Endothelial cell of umbilical vein (primary cell): Measurements from ENCODE around the gene TEKT1. TPM values are rescaled to one million over a fixed set of nuclear protein-coding genes. Genes with fewer than 3 reads are reported as not detected.

Source experiments
- BruUV-seq: library from RNA; stranded (reverse); fragments of 400-500 nt; replicated peaks from 2 replicates; lab custom pipeline; 2021; lab: Mats Ljungman, UMichigan
- CTCF ChIA-PET: fragments of 300-600, 350-600 bp; sonication (Branson Sonifier 250); formaldehyde crosslinking; loops from one replicate; lab custom pipeline; 2021; ENCODE audit warnings: antibody characterized with exemption, inconsistent platforms; lab: Charles Lee
- POLR2A ChIA-PET: fragments of 300-600, 350-600 bp; sonication (Branson Sonifier 250); formaldehyde crosslinking; loops from one replicate; lab custom pipeline; 2021; ENCODE audit warnings: antibody characterized with exemption, inconsistent platforms; lab: Charles Lee
- DNase-seq: peaks from one replicate; pipeline ENCODE4 v3.0.0-alpha.2; 2011; ENCODE audit warnings: low read depth, low spot score
- FAIRE-seq: peaks from 2 replicates; lab custom pipeline; 2011; peaks lifted over from hg19 to GRCh38; lab: Jason Lieb, UNC
- H2AFZ ChIP-seq: 2 replicates; pipeline ENCODE4 v1.6.0; 2012; ENCODE audit warnings: low read depth, low read length, control low read depth, inconsistent platforms
- H3K27ac ChIP-seq: 2 replicates; pipeline ENCODE4 v1.5.1; 2011; ENCODE audit warnings: low read depth, mild to moderate bottlenecking, control low read depth, low read length, moderate library complexity; ENCODE audit not compliant: insufficient read depth
- H3K27me3 ChIP-seq, 2 experiments: 2 replicates each; pipeline versions ENCODE4 v1.6.0 to v1.6.1; 2011; ENCODE audit warnings: low read length in 2 of 2, mixed read lengths in 1 of 2; ENCODE audit not compliant: control insufficient read depth in 2 of 2, insufficient read depth in 2 of 2
- H3K36me3 ChIP-seq, 2 experiments: 2 replicates in 1 of 2; 3 replicates in 1 of 2; pipeline ENCODE4 v1.5.1; 2011; ENCODE audit warnings: low read length in 2 of 2, mild to moderate bottlenecking in 1 of 2, moderate library complexity in 1 of 2; ENCODE audit not compliant: control insufficient read depth in 2 of 2, insufficient read depth in 2 of 2; ENCODE audit errors: extremely low read depth in 1 of 2
- H3K4me1 ChIP-seq: 3 replicates; pipeline ENCODE4 v1.5.1; 2011; ENCODE audit warnings: mild to moderate bottlenecking, low read length; ENCODE audit not compliant: control insufficient read depth, insufficient read depth; ENCODE audit errors: extremely low read depth
- H3K4me2 ChIP-seq: 2 replicates; pipeline ENCODE4 v1.6.1; 2011; ENCODE audit warnings: low read length, control low read depth, mixed read lengths; ENCODE audit not compliant: insufficient read depth
- H3K4me3 ChIP-seq, 3 experiments: fragments of 200-600 bp in 1 of 3; sonication (generic), shearing (Covaris generic) in 1 of 3; replicated peaks in 1 of 3; 2 replicates each; pipeline ENCODE4 v1.5.1; 2011 to 2016; ENCODE audit warnings: control low read depth in 3 of 3, low read length in 3 of 3, mild to moderate bottlenecking in 2 of 3, inconsistent platforms in 1 of 3, low read depth in 1 of 3, moderate library complexity in 1 of 3; ENCODE audit not compliant: insufficient read depth in 1 of 3
- H3K79me2 ChIP-seq: 2 replicates; pipeline ENCODE4 v1.6.0; 2012; ENCODE audit warnings: low read length, inconsistent platforms; ENCODE audit not compliant: control insufficient read depth, insufficient read depth
- H3K9ac ChIP-seq: replicated peaks from 2 replicates; pipeline ENCODE3; 2011; ENCODE audit warnings: low read length, control low read depth; ENCODE audit not compliant: insufficient read depth; ENCODE audit errors: extremely low read depth
- H3K9me1 ChIP-seq: replicated peaks from 3 replicates; pipeline ENCODE4 v1.6.0; 2011; ENCODE audit warnings: mild to moderate bottlenecking, low read length; ENCODE audit not compliant: control insufficient read depth, insufficient read depth; ENCODE audit errors: extremely low read depth
- H3K9me3 ChIP-seq: replicated peaks from 2 replicates; pipeline ENCODE4 v1.5.1; 2012; ENCODE audit warnings: low read length, inconsistent platforms; ENCODE audit not compliant: control insufficient read depth, insufficient read depth
- H4K20me1 ChIP-seq: replicated peaks from 2 replicates; pipeline ENCODE3; 2011; ENCODE audit warnings: mild to moderate bottlenecking, low read length; ENCODE audit not compliant: control insufficient read depth, insufficient read depth; ENCODE audit errors: extremely low read depth
- EZH2 ChIP-seq: IDR thresholded peaks from 2 replicates; pipeline ENCODE4 v1.6.1; 2012; ENCODE audit warnings: borderline replicate concordance, low read depth, mild to moderate bottlenecking, moderate library complexity, low read length, inconsistent platforms; ENCODE audit not compliant: severe bottlenecking
- GATA2 ChIP-seq: IDR thresholded peaks from 2 replicates; pipeline ENCODE4 v1.7.0; 2011; ENCODE audit warnings: low read depth, mild to moderate bottlenecking, moderate library complexity, mixed read lengths, low read length; ENCODE audit not compliant: insufficient read length, insufficient read depth
- MAX ChIP-seq: IDR thresholded peaks from 2 replicates; pipeline ENCODE4 v1.6.1; 2011; ENCODE audit not compliant: insufficient read depth, insufficient read length
- POLR2AphosphoS5 ChIP-seq: IDR thresholded peaks from 2 replicates; pipeline ENCODE4 v1.6.1; 2012; ENCODE audit warnings: low read depth, mild to moderate bottlenecking, control low read depth, low read length, moderate library complexity; ENCODE audit not compliant: insufficient read depth
- dilution Hi-C: fragments of 300-500 bp; cut with MboI; formaldehyde crosslinking; loops from one replicate; pipeline ENCODE4 v1.15.0; 2019; ENCODE audit warnings: low sequenced_read_pairs; ENCODE audit not compliant: extremely low pct_ligation_motif_present
- intact Hi-C: fragments of 100-400 bp; cut with micrococcal nuclease; formaldehyde crosslinking; loops from one replicate; pipeline ENCODE4 v1.10.0; 2022
- polyA plus RNA-seq, 4 experiments: library from polyadenylated mRNA; depleted of rRNA in 3 of 4; stranded (reverse) in 3 of 4; unstranded in 1 of 4; fragments of >200 nt; gene quantifications; 2 replicates each; pipeline versions ENCODE4 v1.2.1 to v1.2.3, GENCODE V29; 2011 to 2012; ENCODE audit warnings: missing spikeins in 1 of 4
- total RNA-seq: library from RNA; stranded (reverse); gene quantifications from 2 replicates; pipeline ENCODE4 v1.2.3, GENCODE V29; 2021
- TF ChIP-seq, protein P1 (sequence below), 2 donors: IDR thresholded peaks; 1 replicate in 1 of 2; 2 replicates in 1 of 2; pipeline ENCODE4 v1.5.1; 2011; ENCODE audit warnings: low read length in 2 of 2, mild to moderate bottlenecking in 2 of 2, moderate library complexity in 2 of 2, control low read depth in 1 of 2, inconsistent platforms in 1 of 2, low read depth in 1 of 2; ENCODE audit not compliant: insufficient read depth in 1 of 2; ENCODE audit errors: extremely low read depth in 1 of 2

Gene TEKT1
- total and polyA plus RNA-seq, 2 donors (not counting 3 experiments of a cell fraction or from before 2014, with no cell fraction given): not detected

DNA sequence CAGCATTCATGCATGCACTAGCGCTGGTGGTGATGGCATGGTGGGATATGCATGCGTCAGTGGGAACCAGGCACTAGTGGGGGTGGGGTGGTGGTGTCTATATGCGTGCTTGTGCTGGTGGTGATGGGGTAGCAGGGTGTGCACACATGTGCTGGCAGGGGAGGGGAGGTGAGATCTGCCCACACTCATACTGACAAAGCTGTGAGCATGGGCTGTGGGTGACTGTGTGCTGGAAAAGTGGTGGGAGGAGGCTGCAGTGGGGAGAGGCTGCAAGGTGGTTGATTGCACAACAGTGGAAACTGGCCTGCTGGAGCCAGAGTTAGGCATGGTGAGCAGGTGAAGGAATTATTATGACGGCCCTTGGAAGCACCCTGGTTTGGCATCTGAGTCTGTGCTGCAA lies 31.3 kb upstream of the TEKT1 start:
- H3K4me3 ChIP-seq: no peak overlapping the region
- H3K9me1 ChIP-seq: no peaks in the 10 kb centered on the region
- H3K4me1 ChIP-seq: no peaks in the 10 kb centered on the region
- no peaks in the 10 kb centered on the region for H4K20me1 ChIP-seq
- H3K9ac ChIP-seq: no peak overlapping the region
- intact Hi-C loops (no loop called here), dilution Hi-C loops (no loop called here)
- no peak overlapping the region for H2AFZ ChIP-seq
- peaks cover 29 to 38% of the 10 kb centered on the region in 2 experiments for H3K27me3 ChIP-seq
- no peaks in the 10 kb centered on the region for H3K9me3 ChIP-seq
- DNase-seq: no peak
- no TSS peak for BruUV-seq
- ChIA-PET POLR2A (no interaction called here), CTCF (no interaction called here)
- no peak overlapping the region for H3K27ac ChIP-seq
- no peak overlapping the region for H3K4me2 ChIP-seq
- no peak for FAIRE-seq
- no peaks in the 10 kb centered on the region for H3K36me3 ChIP-seq
- TF ChIP-seq POLR2AphosphoS5: no peak
- TF ChIP-seq, protein P1, sequence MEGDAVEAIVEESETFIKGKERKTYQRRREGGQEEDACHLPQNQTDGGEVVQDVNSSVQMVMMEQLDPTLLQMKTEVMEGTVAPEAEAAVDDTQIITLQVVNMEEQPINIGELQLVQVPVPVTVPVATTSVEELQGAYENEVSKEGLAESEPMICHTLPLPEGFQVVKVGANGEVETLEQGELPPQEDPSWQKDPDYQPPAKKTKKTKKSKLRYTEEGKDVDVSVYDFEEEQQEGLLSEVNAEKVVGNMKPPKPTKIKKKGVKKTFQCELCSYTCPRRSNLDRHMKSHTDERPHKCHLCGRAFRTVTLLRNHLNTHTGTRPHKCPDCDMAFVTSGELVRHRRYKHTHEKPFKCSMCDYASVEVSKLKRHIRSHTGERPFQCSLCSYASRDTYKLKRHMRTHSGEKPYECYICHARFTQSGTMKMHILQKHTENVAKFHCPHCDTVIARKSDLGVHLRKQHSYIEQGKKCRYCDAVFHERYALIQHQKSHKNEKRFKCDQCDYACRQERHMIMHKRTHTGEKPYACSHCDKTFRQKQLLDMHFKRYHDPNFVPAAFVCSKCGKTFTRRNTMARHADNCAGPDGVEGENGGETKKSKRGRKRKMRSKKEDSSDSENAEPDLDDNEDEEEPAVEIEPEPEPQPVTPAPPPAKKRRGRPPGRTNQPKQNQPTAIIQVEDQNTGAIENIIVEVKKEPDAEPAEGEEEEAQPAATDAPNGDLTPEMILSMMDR (IDR thresholded peaks at IDR 0.05; ENCODE audit: extremely low read depth in 1 of 2, insufficient read depth in 1 of 2, low read depth in 1 of 2, low read length in 2 of 2): no peak
- no peak for TF ChIP-seq GATA2
- TF ChIP-seq EZH2: no peak
- no peak for TF ChIP-seq MAX
- H3K79me2 ChIP-seq: no peaks in the 10 kb centered on the region
